Choroid plexus epithelial cell (primary cell): ENCODE results near the gene FAM83E.
"Not testable (repeated sequence)": the region's sequence is repeated elsewhere in the genome, so short reads cannot be mapped to it uniquely, and the experiment has no call there.

Experiments used
- DNase-seq: peaks from one replicate; pipeline ENCODE4 v3.0.0-alpha.2; 2010; ENCODE audit warnings: low read depth
- H3K4me3 ChIP-seq: 2 replicates; pipeline ENCODE4 v1.5.1; 2011; ENCODE audit warnings: low read depth, mild to moderate bottlenecking, control low read depth, low read length, moderate library complexity
- CTCF ChIP-seq: conservative IDR thresholded peaks from 2 replicates; pipeline ENCODE4 v1.5.1; 2011; ENCODE audit warnings: low read depth, mild to moderate bottlenecking, control low read depth, inconsistent platforms, low read length, moderate library complexity

FAM83E gene

GRCh38 chr19:48658483-48658882, 43.6 kb upstream of the FAM83E start:
- DNase-seq: no peak
- no peak overlapping the region for H3K4me3 ChIP-seq
- TF ChIP-seq CTCF: no peak

- H3K4me3 ChIP-seq, DNase-seq: not testable (repeated sequence)
Observed at GRCh38 chr19:48657828-48658227, 43.0 kb upstream of the FAM83E start.

- peak; percentile 86 for DNase-seq
- no peak for TF ChIP-seq CTCF
- no peak overlapping the region for H3K4me3 ChIP-seq
Observed at GRCh38 chr19:48656840-48657474, 42.1 kb upstream of the FAM83E start.

DNA sequence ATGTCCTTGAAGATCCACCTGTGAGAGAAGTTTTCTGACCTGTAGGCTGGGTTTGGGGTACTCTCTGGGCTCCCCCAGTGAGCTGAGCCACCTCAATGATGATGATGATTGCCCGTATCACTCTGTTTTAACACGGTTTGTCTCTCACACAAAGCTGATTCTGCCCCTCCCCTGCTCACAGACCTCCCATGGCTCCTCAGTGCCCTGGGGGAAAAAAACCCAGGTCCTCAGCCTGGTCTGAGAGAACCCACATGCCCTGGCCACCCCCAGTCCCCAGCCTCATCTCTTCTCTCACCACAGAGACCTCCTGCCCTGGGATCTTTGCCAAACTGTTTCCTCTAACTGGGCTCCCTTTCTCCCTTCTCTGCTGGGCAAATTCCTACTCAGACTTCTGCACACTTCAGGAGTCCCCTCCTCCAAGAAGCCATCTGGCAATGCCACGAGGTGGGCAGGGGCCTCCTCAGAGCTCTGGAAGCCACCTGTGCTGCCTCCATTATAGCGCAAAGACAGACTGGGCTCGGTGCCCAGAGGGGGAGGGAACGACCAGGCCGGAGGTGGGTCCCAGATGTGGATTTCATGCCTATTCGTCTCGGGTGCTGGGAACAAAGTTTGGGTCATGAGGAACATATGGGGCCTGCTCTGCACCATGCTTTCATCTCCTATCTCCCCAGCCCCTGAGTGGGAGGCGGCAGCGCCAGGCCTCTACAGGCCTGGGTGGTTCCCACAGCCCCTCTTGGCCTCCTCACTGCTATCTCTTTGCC, 39.6 kb upstream of the FAM83E start:
- TF ChIP-seq CTCF: no peak
- H3K4me3 ChIP-seq: no peak overlapping the region
- DNase-seq: peak; percentile 30

DNA sequence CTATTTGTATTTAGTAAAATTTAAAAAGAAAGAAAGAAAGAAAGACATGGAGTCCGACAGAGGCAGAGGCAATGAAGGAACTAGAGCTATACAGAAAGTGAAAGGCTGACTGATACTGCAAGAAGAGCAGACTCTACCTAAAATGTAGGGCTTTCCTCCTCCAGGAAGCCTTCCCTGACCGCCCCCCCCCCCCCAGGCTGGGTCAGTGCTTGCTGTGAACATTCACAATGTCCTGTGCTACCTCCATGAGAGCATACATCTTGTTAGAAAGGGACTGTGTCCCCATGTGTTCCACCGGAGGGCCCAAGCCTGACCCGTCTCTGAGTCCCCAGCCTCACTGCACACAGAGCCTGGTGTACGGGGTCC, 36.8 kb upstream of the FAM83E start:
- no peak overlapping the region for H3K4me3 ChIP-seq
- DNase-seq: no peak
- no peak for TF ChIP-seq CTCF

GRCh38 chr19:48650974-48651682, 36.3 kb upstream of the FAM83E start:
- H3K4me3 ChIP-seq: no peak overlapping the region
- no peak for DNase-seq
- TF ChIP-seq CTCF: no peak

GRCh38 chr19:48648134-48648533, 33.3 kb upstream of the FAM83E start:
- no peak for TF ChIP-seq CTCF
- DNase-seq: no peak
- H3K4me3 ChIP-seq: no peak overlapping the region
